Nephron progenitor cell (in vitro differentiated cells): ENCODE results near the gene ZKSCAN2.

Experiments
- DNase-seq: peaks from one replicate; pipeline ENCODE4 v3.0.0; 2021
- H3K27ac Mint-ChIP-seq: 2 replicates; pipeline ENCODE4 v1.8.0; 2021; ENCODE audit warnings: mild to moderate bottlenecking, moderate library complexity, mixed read lengths
- H3K27me3 Mint-ChIP-seq: 2 replicates; pipeline ENCODE4 v1.8.0; 2021; ENCODE audit warnings: mild to moderate bottlenecking, low read depth, mixed read lengths; ENCODE audit not compliant: poor library complexity
- H3K36me3 Mint-ChIP-seq: 2 replicates; pipeline ENCODE4 v1.8.0; 2021; ENCODE audit warnings: low read depth, mixed read lengths
- H3K4me1 Mint-ChIP-seq: 2 replicates; pipeline ENCODE4 v1.8.0; 2021; ENCODE audit warnings: mixed read lengths
- H3K4me3 Mint-ChIP-seq: 2 replicates; pipeline ENCODE4 v1.8.0; 2021; ENCODE audit warnings: mild to moderate bottlenecking, moderate library complexity, mixed read lengths
- H3K9me3 Mint-ChIP-seq: 2 replicates; pipeline ENCODE4 v1.8.0; 2021; ENCODE audit warnings: mild to moderate bottlenecking, moderate library complexity, mixed read lengths
- CTCF ChIP-seq: fragments of 200-600 bp; sonication (generic); IDR thresholded peaks from 2 replicates; pipeline ENCODE4 v1.5.0; 2021; ENCODE audit warnings: antibody characterized with exemption

ZKSCAN2 gene

GRCh38 chr16:25257470-25257955 lies at the start of gene ZKSCAN2:
Gene ZKSCAN2, minus strand, starts transcription at chr16:25257845. Its CDS starts 718 bp downstream, at chr16:25257127.
- Mint-ChIP-seq H3K36me3 (peaks cover 44% of the 10 kb centered on the region), H3K9me3 (no peaks in the 10 kb centered on the region), H3K4me3 (peak within 1 kb of the TSS; percentile 96), H3K27me3 (peaks cover 10% of the 10 kb centered on the region), H3K27ac (peak within 1 kb of the TSS; percentile 99), H3K4me1 (peaks cover 46% of the 10 kb centered on the region)
- DNase-seq: peak; percentile 88
- TF ChIP-seq CTCF: no peak

- Mint-ChIP-seq H3K4me1 (no peaks in the 10 kb centered on the region), H3K4me3 (no peak overlapping the region), H3K27me3 (no peaks in the 10 kb centered on the region), H3K9me3 (peaks cover 4% of the 10 kb centered on the region), H3K36me3 (peaks cover 20% of the 10 kb centered on the region), H3K27ac (no peak overlapping the region)
- DNase-seq: no peak
- TF ChIP-seq CTCF: no peak
Measured at GRCh38 chr16:25299792-25300590, 42.3 kb upstream of the ZKSCAN2 start.

- Mint-ChIP-seq H3K4me1 (no peaks in the 10 kb centered on the region), H3K27me3 (no peaks in the 10 kb centered on the region), H3K36me3 (peaks cover 27% of the 10 kb centered on the region), H3K9me3 (peaks cover 4% of the 10 kb centered on the region), H3K4me3 (no peak overlapping the region), H3K27ac (no peak overlapping the region)
- DNase-seq: no peak
- TF ChIP-seq CTCF: no peak
Measured at GRCh38 chr16:25298165-25298872, 40.7 kb upstream of the ZKSCAN2 start.

- Mint-ChIP-seq H3K9me3 (no peaks in the 10 kb centered on the region), H3K4me3 (no peak overlapping the region), H3K27ac (peak overlapping the region; percentile 36), H3K27me3 (no peaks in the 10 kb centered on the region), H3K4me1 (no peaks in the 10 kb centered on the region), H3K36me3 (peaks cover 31% of the 10 kb centered on the region)
- no peak for TF ChIP-seq CTCF
- no peak for DNase-seq
Measured at GRCh38 chr16:25297151-25297787, 39.6 kb upstream of the ZKSCAN2 start.

- no peak for DNase-seq
- Mint-ChIP-seq H3K9me3 (no peaks in the 10 kb centered on the region), H3K27ac (no peak overlapping the region), H3K4me3 (no peak overlapping the region), H3K4me1 (no peaks in the 10 kb centered on the region), H3K36me3 (peaks cover 56% of the 10 kb centered on the region), H3K27me3 (no peaks in the 10 kb centered on the region)
- no peak for TF ChIP-seq CTCF
Measured at GRCh38 chr16:25291580-25291979, 33.9 kb upstream of the ZKSCAN2 start.
